HEK293T (cell line): ENCODE results near the gene SGSM2.
"Not testable (repeated sequence)": the region's sequence is repeated elsewhere in the genome, so short reads cannot be mapped to it uniquely, and the experiment has no call there.

Source experiments
- CTCF ChIA-PET: fragments of 350-600 bp; formaldehyde crosslinking; extraction: SDS; loops from one replicate; lab custom pipeline; 2021; ENCODE audit warnings: antibody characterized with exemption, inconsistent platforms; lab: Yijun Ruan, JAX
- POLR2A ChIA-PET: fragments of 350-600 bp; formaldehyde crosslinking; extraction: SDS; loops from one replicate; lab custom pipeline; 2020; ENCODE audit warnings: antibody characterized with exemption, inconsistent platforms; lab: Yijun Ruan, JAX
- DNase-seq: peaks from one replicate; pipeline ENCODE4 v3.0.0; 2012; ENCODE audit warnings: mixed read lengths; ENCODE audit errors: extremely low spot score
- ARNT ChIP-seq: fragments of 450-650 bp; IDR thresholded peaks from 2 replicates; pipeline ENCODE4 v1.6.1; 2017; ENCODE audit warnings: mild to moderate bottlenecking
- BHLHE40 ChIP-seq: fragments of 450-650 bp; IDR thresholded peaks from 2 replicates; pipeline ENCODE4 v1.6.1; 2016; ENCODE audit warnings: mild to moderate bottlenecking, moderate library complexity, borderline replicate concordance
- CTBP1 ChIP-seq: fragments of 450-650 bp; IDR thresholded peaks from 2 replicates; pipeline ENCODE4 v1.6.1; 2016; ENCODE audit warnings: borderline replicate concordance
- ELF4 ChIP-seq: fragments of 450-650 bp; IDR thresholded peaks from 2 replicates; pipeline ENCODE4 v1.6.1; 2017; ENCODE audit warnings: antibody characterized with exemption
- FOXA1 ChIP-seq: fragments of 450-650 bp; IDR thresholded peaks from 2 replicates; pipeline ENCODE4 v1.6.1; 2016; ENCODE audit warnings: mild to moderate bottlenecking
- FOXK2 ChIP-seq: fragments of 450-650 bp; IDR thresholded peaks from 2 replicates; pipeline ENCODE4 v1.6.1; 2016; ENCODE audit warnings: mild to moderate bottlenecking
- FOXM1 ChIP-seq: fragments of 450-650 bp; IDR thresholded peaks from 2 replicates; pipeline ENCODE4 v1.6.1; 2017; ENCODE audit warnings: mild to moderate bottlenecking, borderline replicate concordance
- HDGF ChIP-seq: fragments of 450-650 bp; IDR thresholded peaks from 2 replicates; pipeline ENCODE4 v1.6.1; 2017; ENCODE audit warnings: antibody characterized with exemption, borderline replicate concordance
- L3MBTL2 ChIP-seq: fragments of 450-650 bp; conservative IDR thresholded peaks from 2 replicates; pipeline ENCODE4 v1.6.1; 2016; ENCODE audit warnings: mild to moderate bottlenecking
- LEF1 ChIP-seq: fragments of 450-650 bp; IDR thresholded peaks from 2 replicates; pipeline ENCODE4 v1.6.1; 2017; ENCODE audit warnings: mild to moderate bottlenecking, borderline replicate concordance
- NFRKB ChIP-seq: fragments of 450-650 bp; IDR thresholded peaks from 2 replicates; pipeline ENCODE4 v1.6.1; 2016; ENCODE audit warnings: mild to moderate bottlenecking, moderate library complexity
- SP1 ChIP-seq: fragments of 450-650 bp; IDR thresholded peaks from 2 replicates; pipeline ENCODE4 v1.6.1; 2017
- SUZ12 ChIP-seq: fragments of 450-650 bp; IDR thresholded peaks from 2 replicates; pipeline ENCODE4 v1.6.1; 2016; ENCODE audit warnings: mild to moderate bottlenecking
- TARDBP ChIP-seq: fragments of 450-650 bp; IDR thresholded peaks from 2 replicates; pipeline ENCODE4 v1.6.1; 2016
- ZNF384 ChIP-seq: fragments of 450-650 bp; IDR thresholded peaks from 2 replicates; pipeline ENCODE4 v1.6.1; 2016
- TF ChIP-seq, protein P1 (sequence below): fragments of 450-650 bp; IDR thresholded peaks from 2 replicates; pipeline ENCODE4 v1.6.1; 2016

SGSM2 gene

DNA sequence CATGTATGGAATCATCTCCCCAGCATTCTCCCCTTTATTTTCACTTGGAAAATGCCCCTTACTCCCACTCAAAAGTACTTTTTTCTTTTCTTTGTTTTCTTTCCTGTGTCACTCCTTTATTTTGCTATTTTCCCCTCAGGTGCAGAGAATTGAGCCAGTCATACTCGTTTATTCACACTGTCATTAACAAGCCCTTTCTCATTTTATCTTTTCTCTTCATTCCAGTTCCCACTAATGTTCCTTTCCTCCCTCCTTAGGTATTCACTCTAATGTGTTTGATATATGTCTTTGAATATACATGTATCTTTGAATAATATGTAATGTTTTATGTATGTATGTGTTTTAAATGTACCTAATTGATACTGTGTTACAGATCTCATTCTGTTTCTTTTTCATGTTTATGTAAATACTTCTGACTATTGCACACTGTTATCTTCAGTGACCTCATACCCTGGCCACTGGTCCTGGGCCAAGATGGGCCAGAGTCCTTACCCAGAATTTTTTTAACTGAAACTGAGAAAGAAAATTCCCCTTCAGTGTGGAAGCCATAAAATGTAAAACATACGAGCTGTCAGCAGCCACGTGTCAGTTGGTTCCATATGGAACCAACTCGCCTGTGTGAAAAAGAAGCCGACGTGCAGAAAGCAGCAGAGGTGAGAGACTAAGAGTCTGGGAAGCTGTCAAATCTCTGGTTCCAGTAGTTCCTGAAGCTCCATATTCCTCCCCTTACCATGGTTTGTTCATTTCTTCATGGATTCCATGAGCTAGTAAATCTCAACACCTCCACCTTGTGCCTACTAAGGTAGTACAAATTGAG lies 27.8 kb upstream of the SGSM2 start:
- CTCF ChIA-PET: interaction anchor here (1.2 kb wide), 1 partner anchor 44 kb away, joined by 5 read pairs; no protein-coding TSS in a partner anchor
- DNase-seq: no peak
- no peak for TF ChIP-seq LEF1
- POLR2A ChIA-PET: interaction anchor here (1.5 kb wide), 1 partner anchor 26 kb away, joined by 8 read pairs; the partner anchor contains the start of gene TSR1

DNA sequence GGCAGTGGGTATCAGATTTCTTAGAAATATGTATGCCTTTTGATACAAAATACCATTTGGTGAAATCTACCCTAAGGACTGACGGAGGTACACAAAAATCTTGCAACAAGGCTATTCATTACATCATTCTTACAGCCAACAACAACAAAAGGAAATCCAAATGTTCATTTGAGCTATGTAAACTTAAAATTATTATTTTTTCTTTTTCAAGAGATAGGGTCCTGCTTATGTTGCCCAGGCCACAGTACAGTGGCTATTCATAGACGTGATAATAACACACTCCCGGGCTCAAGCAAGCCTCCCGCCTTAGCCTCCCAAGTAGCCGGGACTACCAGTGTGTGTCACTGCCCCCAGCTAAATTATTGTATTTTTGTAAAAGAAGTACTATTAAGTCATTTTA lies 24.6 kb upstream of the SGSM2 start:
- POLR2A ChIA-PET: interaction anchor here (2.0 to 3.7 kb wide), 2 partner anchors 10 to 23 kb away, joined by 6 to 22 read pairs; partner anchors contain the start of genes SMG6, SRR and TSR1
- CTCF ChIA-PET: no interaction called here
- TF ChIP-seq SP1: no peak
- TF ChIP-seq, protein P1, sequence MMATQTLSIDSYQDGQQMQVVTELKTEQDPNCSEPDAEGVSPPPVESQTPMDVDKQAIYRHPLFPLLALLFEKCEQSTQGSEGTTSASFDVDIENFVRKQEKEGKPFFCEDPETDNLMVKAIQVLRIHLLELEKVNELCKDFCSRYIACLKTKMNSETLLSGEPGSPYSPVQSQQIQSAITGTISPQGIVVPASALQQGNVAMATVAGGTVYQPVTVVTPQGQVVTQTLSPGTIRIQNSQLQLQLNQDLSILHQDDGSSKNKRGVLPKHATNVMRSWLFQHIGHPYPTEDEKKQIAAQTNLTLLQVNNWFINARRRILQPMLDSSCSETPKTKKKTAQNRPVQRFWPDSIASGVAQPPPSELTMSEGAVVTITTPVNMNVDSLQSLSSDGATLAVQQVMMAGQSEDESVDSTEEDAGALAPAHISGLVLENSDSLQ: no peak
- no peak for TF ChIP-seq TARDBP
- DNase-seq: no peak

DNA sequence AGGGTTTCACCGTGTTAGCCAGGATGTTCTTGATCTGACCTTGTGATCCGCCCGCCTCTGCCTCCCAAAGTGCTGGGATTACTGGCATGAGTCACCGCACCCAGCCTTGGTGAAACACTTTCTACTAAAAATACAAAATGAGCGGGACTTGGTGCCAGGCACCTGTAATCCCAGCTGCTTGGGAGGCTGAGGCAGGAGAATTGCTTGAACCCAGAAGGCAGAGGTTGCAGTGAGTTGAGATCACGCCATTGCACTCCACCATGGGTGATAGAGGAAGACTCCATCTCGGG lies 20.4 kb upstream of the SGSM2 start:
- DNase-seq, CTCF ChIA-PET: not testable (repeated sequence)
- POLR2A ChIA-PET: interaction anchor here (1.1 to 3.4 kb wide), 2 partner anchors 14 to 20 kb away, joined by 3 to 14 read pairs; partner anchors contain the start of genes SGSM2 and TSR1

DNA sequence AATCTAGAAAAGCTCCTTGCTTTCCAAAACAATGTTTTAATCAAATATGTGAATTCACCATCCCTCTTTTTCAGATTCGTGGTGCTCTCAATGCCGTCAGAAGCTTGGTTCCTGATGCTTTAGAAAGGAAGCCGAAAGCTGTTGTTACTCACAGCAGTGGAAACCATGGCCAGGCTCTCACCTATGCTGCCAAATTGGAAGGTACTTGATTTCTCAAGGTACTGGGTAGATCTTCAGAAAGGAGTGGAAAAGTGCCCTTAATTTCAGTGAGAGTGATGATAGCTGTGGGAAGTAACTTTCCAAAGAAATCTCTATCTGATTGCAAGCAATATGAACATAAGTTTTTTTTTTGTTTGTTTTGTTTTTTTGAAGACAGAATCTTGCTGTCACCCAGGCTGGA lies 19.5 kb upstream of the SGSM2 start:
- no peak for TF ChIP-seq CTBP1
- no peak for TF ChIP-seq TARDBP
- TF ChIP-seq HDGF: no peak
- TF ChIP-seq SP1: no peak
- TF ChIP-seq ELF4: no peak
- TF ChIP-seq, protein P1: no peak
- no peak for TF ChIP-seq FOXK2
- no peak for TF ChIP-seq FOXM1
- TF ChIP-seq SUZ12: no peak
- no peak for TF ChIP-seq L3MBTL2
- CTCF ChIA-PET: no interaction called here
- POLR2A ChIA-PET: interaction anchor here (0.8 kb wide), 2 partner anchors 10 to 15 kb away, joined by 3 read pairs; no protein-coding TSS in a partner anchor
- no peak for DNase-seq

DNA sequence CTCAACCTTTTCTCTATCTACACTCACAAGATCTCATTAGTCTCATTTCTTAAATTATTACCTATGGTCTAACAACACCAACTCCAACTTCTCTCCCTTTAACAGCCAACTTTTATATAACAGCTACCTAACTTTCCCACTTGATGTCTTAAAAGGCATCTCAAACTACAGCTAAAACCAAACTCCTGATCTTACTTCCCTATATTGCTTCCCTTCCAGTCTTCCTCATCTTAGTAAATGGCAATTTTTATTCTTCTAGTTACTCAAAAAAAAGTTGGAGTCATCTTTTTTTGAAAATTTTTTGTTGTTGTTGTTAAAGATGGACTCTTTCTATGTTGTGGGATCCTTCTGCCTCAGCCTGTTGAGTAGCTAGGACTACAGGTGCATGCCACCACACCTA lies 18.2 kb upstream of the SGSM2 start:
- TF ChIP-seq L3MBTL2: no peak
- TF ChIP-seq FOXA1: no peak
- TF ChIP-seq SUZ12: no peak
- no peak for TF ChIP-seq SP1
- TF ChIP-seq ZNF384: no peak
- no peak for TF ChIP-seq HDGF
- no peak for TF ChIP-seq FOXM1
- TF ChIP-seq FOXK2: no peak
- TF ChIP-seq ARNT: no peak
- TF ChIP-seq BHLHE40: no peak
- TF ChIP-seq CTBP1: no peak
- TF ChIP-seq LEF1: no peak
- no peak for TF ChIP-seq NFRKB
- TF ChIP-seq, protein P1: no peak
- no peak for TF ChIP-seq TARDBP
- TF ChIP-seq ELF4: no peak
- DNase-seq: no peak
- ChIA-PET CTCF (no interaction called here), POLR2A (interaction anchor here (1.7 kb wide), 1 partner anchor 17 kb away, joined by 8 read pairs; the partner anchor contains the start of gene TSR1)

DNA sequence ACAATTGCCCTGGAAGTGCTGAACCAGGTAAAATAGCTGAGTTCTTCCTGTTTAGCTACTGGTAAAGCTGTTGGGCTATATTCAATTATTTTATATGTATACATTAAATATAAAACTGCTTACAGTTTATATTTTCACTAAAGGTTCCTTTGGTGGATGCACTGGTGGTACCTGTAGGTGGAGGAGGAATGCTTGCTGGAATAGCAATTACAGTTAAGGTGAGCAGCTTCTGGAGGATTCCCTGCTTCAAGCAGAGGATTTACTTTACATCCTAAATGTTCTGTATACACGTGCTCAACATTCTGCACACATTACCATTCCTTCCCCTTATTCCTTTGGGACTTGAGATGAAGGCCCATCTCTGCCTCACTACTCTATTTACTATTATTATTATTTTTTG lies 15.9 kb upstream of the SGSM2 start:
- CTCF ChIA-PET: no interaction called here
- DNase-seq: no peak
- TF ChIP-seq SUZ12 (no peak), ARNT (no peak), LEF1 (no peak), L3MBTL2 (no peak), TARDBP (no peak), NFRKB (no peak), ZNF384 (no peak), CTBP1 (no peak), ELF4 (no peak), HDGF (no peak), FOXM1 (no peak), FOXK2 (no peak), SP1 (no peak), BHLHE40 (no peak), FOXA1 (no peak)
- TF ChIP-seq, protein P1: no peak
- POLR2A ChIA-PET: interaction anchor here (1.3 kb wide), 1 partner anchor 15 kb away, joined by 11 read pairs; the partner anchor contains the start of gene TSR1
